ENCODE data around the gene ERFE.

DNA sequence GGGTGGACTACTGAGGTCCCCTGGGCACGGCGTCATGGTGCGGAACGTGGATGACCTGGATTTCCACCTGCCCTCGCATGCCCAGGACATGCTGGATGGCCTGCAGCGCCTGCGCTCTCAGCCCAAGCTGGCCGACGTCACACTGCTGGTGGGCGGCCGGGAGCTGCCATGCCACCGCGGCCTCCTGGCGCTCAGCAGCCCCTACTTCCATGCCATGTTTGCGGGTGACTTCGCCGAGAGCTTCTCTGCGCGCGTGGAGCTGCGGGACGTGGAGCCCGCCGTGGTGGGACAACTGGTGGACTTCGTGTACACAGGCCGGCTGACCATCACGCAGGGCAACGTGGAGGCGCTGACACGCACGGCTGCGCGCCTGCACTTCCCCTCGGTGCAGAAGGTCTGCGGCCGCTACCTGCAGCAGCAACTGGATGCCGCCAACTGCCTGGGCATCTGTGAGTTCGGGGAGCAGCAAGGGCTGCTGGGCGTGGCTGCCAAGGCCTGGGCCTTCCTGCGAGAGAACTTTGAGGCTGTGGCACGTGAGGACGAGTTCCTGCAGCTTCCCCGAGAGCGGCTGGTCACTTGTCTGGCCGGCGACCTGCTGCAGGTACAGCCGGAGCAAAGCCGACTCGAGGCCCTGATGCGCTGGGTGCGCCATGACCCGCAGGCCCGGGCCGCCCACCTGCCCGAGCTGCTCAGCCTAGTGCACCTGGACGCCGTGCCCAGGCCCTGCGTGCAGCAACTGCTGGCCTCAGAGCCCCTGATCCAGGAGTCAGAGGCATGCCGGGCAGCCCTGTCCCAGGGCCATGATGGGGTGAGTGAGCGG lies 17.8 kb upstream of the ERFE start:
- TF ChIP-seq, protein P1, sequence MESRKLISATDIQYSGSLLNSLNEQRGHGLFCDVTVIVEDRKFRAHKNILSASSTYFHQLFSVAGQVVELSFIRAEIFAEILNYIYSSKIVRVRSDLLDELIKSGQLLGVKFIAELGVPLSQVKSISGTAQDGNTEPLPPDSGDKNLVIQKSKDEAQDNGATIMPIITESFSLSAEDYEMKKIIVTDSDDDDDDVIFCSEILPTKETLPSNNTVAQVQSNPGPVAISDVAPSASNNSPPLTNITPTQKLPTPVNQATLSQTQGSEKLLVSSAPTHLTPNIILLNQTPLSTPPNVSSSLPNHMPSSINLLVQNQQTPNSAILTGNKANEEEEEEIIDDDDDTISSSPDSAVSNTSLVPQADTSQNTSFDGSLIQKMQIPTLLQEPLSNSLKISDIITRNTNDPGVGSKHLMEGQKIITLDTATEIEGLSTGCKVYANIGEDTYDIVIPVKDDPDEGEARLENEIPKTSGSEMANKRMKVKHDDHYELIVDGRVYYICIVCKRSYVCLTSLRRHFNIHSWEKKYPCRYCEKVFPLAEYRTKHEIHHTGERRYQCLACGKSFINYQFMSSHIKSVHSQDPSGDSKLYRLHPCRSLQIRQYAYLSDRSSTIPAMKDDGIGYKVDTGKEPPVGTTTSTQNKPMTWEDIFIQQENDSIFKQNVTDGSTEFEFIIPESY (IDR thresholded peaks at IDR 0.05; ENCODE audit: borderline replicate concordance, low read depth) = no peak
- no peak for TF ChIP-seq EP300 (IDR thresholded peaks at IDR 0.05; ENCODE audit: borderline replicate concordance in 1 of 2, low read depth in 1 of 2, low read length in 1 of 2)
